Activated T-cell treated with anti-CD3 and anti-CD28 coated beads, Interleukin-2, amount 50 U/mL, for 1 hour (primary cell): Measurements from ENCODE around the gene RFC1.
A peak's percentile ranks its signal among the peaks of the same experiment; 100 is the strongest.
"Not testable (repeated sequence)": the region's sequence is repeated elsewhere in the genome, so short reads cannot be mapped to it uniquely, and the experiment has no call there.

Experiments
- DNase-seq: peaks from one replicate; pipeline ENCODE4 v3.0.0-alpha.2; 2020

Gene RFC1

GRCh38 chr4:39365830-39366771, at the start of gene RFC1:
Gene RFC1 (minus strand): TSS chr4:39366362. CDS start chr4:39366241, 121 bp downstream.
- peak; percentile 93 for DNase-seq

- no peak for DNase-seq
These were observed 49.6 kb upstream of the RFC1 start for GRCh38 chr4:39415678-39416283.

GRCh38 chr4:39411561-39411960, 45.4 kb upstream of the RFC1 start:
- not testable (repeated sequence) for DNase-seq

- no peak for DNase-seq
These were observed 44.3 kb upstream of the RFC1 start for GRCh38 chr4:39410415-39410814.

- DNase-seq, result no peak
These were observed 41.4 kb upstream of the RFC1 start for GRCh38 chr4:39407584-39407885.

- no peak for DNase-seq
These were observed 40.8 kb upstream of the RFC1 start, which contains the start of gene KLB for GRCh38 chr4:39406763-39407583. Gene KLB (plus strand): TSS chr4:39406930. CDS start chr4:39406950, 20 bp downstream.

- DNase-seq, result not testable (repeated sequence)
These were observed 35.5 kb upstream of the RFC1 start for GRCh38 chr4:39401640-39402039.

- DNase-seq, result no peak
These were observed 28.5 kb upstream of the RFC1 start for GRCh38 chr4:39394706-39395105.

GRCh38 chr4:39390603-39391002, 24.4 kb upstream of the RFC1 start:
- no peak for DNase-seq

- no peak for DNase-seq
These were observed 18.4 kb upstream of the RFC1 start for GRCh38 chr4:39384563-39384962.

GRCh38 chr4:39383690-39384089, 17.5 kb upstream of the RFC1 start:
- no peak for DNase-seq

- DNase-seq, result no peak
These were observed 9.3 kb upstream of the RFC1 start for GRCh38 chr4:39375478-39375877.

- not testable (repeated sequence) for DNase-seq
These were observed 5.0 kb upstream of the RFC1 start for GRCh38 chr4:39371209-39371608.

GRCh38 chr4:39369301-39369700, 3.1 kb upstream of the RFC1 start:
- no peak for DNase-seq

GRCh38 chr4:39367166-39367565, 1.0 kb upstream of the RFC1 start:
- DNase-seq, result no peak

- no peak for DNase-seq
These were observed 802 bp downstream of the RFC1 start for GRCh38 chr4:39365360-39365759.

GRCh38 chr4:39363773-39364393, 2.3 kb downstream of the RFC1 start:
- DNase-seq, result no peak

GRCh38 chr4:39362827-39363226, 3.3 kb downstream of the RFC1 start:
- no peak for DNase-seq

GRCh38 chr4:39360611-39361010, 5.6 kb downstream of the RFC1 start:
- not testable (repeated sequence) for DNase-seq

GRCh38 chr4:39357002-39357401, 9.2 kb downstream of the RFC1 start:
- DNase-seq, result no peak

GRCh38 chr4:39354254-39354552, 12.0 kb downstream of the RFC1 start:
- no peak for DNase-seq

- DNase-seq, result no peak
These were observed 12.5 kb downstream of the RFC1 start for GRCh38 chr4:39353478-39354253.

GRCh38 chr4:39353149-39353477, 13.0 kb downstream of the RFC1 start:
- peak; percentile 43 for DNase-seq
